SH-SY5Y (cell line): ENCODE measurements around the gene RBFOX1.

Experiments used
- GATA2 ChIP-seq: IDR thresholded peaks from 2 replicates; pipeline ENCODE4 v1.6.1; 2011; ENCODE audit warnings: mild to moderate bottlenecking, low read depth, low read length
- GATA3 ChIP-seq: IDR thresholded peaks from 2 replicates; pipeline ENCODE4 v1.6.1; 2011; ENCODE audit warnings: low read depth, mild to moderate bottlenecking, low read length, moderate library complexity

RBFOX1 gene

GRCh38 chr16:7561908-7562405 lies 229.3 kb downstream of the RBFOX1 start:
- TF ChIP-seq GATA3: no peak
- no peak for TF ChIP-seq GATA2

- TF ChIP-seq GATA2 (no peak), GATA3 (no peak)
Measured at GRCh38 chr16:7566360-7566759, 233.7 kb downstream of the RBFOX1 start.

GRCh38 chr16:7571366-7571765 lies 238.7 kb downstream of the RBFOX1 start:
- TF ChIP-seq GATA3: no peak
- TF ChIP-seq GATA2: no peak

- TF ChIP-seq GATA2: no peak
- no peak for TF ChIP-seq GATA3
Measured at GRCh38 chr16:7577588-7577987, 244.9 kb downstream of the RBFOX1 start.

GRCh38 chr16:7579454-7579853 lies 246.8 kb downstream of the RBFOX1 start:
- TF ChIP-seq GATA3 (no peak), GATA2 (no peak)

- TF ChIP-seq GATA3 (no peak), GATA2 (no peak)
Measured at GRCh38 chr16:7581175-7581574, 248.5 kb downstream of the RBFOX1 start.

GRCh38 chr16:7583396-7583795 lies 250.8 kb downstream of the RBFOX1 start:
- TF ChIP-seq GATA3 (no peak), GATA2 (no peak)

- TF ChIP-seq GATA3: no peak
- no peak for TF ChIP-seq GATA2
Measured at GRCh38 chr16:7584561-7584960, 251.9 kb downstream of the RBFOX1 start.

- TF ChIP-seq GATA2: no peak
- no peak for TF ChIP-seq GATA3
Measured at GRCh38 chr16:7585705-7586104, 253.1 kb downstream of the RBFOX1 start.

GRCh38 chr16:7590934-7591333 lies 258.3 kb downstream of the RBFOX1 start:
- TF ChIP-seq GATA3: no peak
- TF ChIP-seq GATA2: no peak

GRCh38 chr16:7596308-7596707 lies 263.7 kb downstream of the RBFOX1 start:
- TF ChIP-seq GATA3: no peak
- TF ChIP-seq GATA2: no peak

GRCh38 chr16:7597677-7598076 lies 265.0 kb downstream of the RBFOX1 start:
- TF ChIP-seq GATA3: no peak
- TF ChIP-seq GATA2: no peak

- TF ChIP-seq GATA2 (no peak), GATA3 (no peak)
Measured at GRCh38 chr16:7601100-7601499, 268.5 kb downstream of the RBFOX1 start.

GRCh38 chr16:7602291-7602950 lies 269.8 kb downstream of the RBFOX1 start:
- TF ChIP-seq GATA3: no peak
- TF ChIP-seq GATA2: no peak

GRCh38 chr16:7605812-7606211 lies 273.2 kb downstream of the RBFOX1 start:
- TF ChIP-seq GATA2 (no peak), GATA3 (no peak)

- TF ChIP-seq GATA3 (no peak), GATA2 (no peak)
Measured at GRCh38 chr16:7612671-7613070, 280.0 kb downstream of the RBFOX1 start.

- TF ChIP-seq GATA2 (no peak), GATA3 (no peak)
Measured at GRCh38 chr16:7613518-7613917, 280.9 kb downstream of the RBFOX1 start.
